PC-3 (cell line): ENCODE data around the gene KIAA1217.

ENCODE experiments used
- CTCF ChIP-seq: fragments of 300-600 bp; sonication (generic); conservative IDR thresholded peaks from 2 replicates; pipeline ENCODE4 v1.5.1; 2017; ENCODE audit warnings: antibody characterized with exemption, low read depth, mild to moderate bottlenecking, low read length
- EZH2 ChIP-seq: fragments of 300-600 bp; sonication (generic); IDR thresholded peaks from one replicate; pipeline ENCODE4 v1.6.1; 2017; ENCODE audit warnings: antibody characterized with exemption, mild to moderate bottlenecking, low read length; ENCODE audit not compliant: unreplicated experiment

GRCh38 chr10:24519950-24520349 is 311.0 kb downstream of the KIAA1217 start:
- TF ChIP-seq CTCF (no peak), EZH2 (no peak)
